NCI-H146 (cell line): ENCODE measurements around the gene AFM.
"Not testable (repeated sequence)": the region's sequence is repeated elsewhere in the genome, so short reads cannot be mapped to it uniquely, and the experiment has no call there.

Experiments
- DNase-seq: peaks from one replicate; lab custom pipeline; 2025; lab: John Stamatoyannopoulos, UW

Gene AFM

GRCh38 chr4:73505567-73505966, 24.0 kb downstream of the AFM start:
- no peak for DNase-seq

DNA sequence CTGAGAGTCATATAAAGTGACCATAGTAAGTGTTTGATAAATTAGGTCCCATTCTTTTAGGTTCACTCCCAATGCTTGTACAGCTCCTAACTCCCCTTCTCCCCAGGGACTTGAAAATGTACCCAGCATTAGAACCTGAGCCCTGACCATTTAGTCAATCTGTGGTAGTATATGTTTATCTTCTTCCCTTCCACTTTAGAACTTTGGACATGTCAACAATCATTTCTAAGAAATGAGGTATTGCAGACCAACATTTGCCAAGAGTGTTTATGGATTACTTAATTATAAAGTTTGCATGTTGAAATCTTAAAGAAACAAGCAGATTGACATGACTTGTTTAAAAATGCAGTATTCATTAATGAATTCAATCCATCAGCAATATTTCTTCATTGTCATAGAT, 26.0 kb downstream of the AFM start:
- DNase-seq: no peak

DNA sequence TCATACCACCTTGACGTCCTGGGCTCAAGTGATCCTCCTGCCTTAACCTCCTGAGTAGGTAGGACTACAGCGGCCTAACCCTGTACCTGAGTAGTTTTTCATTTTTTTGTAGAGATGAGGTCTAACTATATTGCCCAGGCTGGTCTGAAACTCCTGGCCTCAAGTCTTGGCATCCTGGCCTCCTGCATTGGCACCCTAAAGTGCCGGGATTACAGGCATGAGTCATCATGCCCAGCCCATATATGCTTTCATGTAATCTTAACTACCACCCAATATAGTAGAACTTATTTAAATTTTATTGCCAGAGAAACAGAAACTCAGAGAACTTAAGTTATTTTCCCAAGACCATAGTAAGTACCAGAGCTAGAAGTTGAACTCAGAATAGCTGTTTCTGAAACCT, 27.1 kb downstream of the AFM start:
- no peak for DNase-seq

DNA sequence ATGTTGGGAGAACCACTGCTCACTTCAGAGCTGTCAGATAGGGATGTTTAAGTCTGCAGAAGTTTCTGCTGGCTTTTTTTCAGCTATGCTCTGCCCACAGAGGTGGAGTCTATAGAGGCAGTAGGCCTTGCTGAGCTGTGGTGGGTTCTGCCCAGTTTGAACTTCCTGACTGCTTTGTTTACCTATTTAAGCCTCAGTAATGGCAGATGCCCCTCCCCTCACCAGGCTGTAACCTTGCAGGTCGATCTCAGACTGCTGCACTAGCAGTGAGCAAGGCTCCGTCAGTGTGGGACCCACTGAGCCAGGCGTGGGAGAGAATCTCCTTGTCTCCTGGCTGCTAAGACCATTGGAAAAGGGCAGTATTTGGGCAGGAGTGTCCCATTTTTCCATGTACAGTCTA, 36.8 kb downstream of the AFM start:
- DNase-seq: no peak

- peak; percentile 1 for DNase-seq
Measured at GRCh38 chr4:73520821-73521220, 39.3 kb downstream of the AFM start.

DNA sequence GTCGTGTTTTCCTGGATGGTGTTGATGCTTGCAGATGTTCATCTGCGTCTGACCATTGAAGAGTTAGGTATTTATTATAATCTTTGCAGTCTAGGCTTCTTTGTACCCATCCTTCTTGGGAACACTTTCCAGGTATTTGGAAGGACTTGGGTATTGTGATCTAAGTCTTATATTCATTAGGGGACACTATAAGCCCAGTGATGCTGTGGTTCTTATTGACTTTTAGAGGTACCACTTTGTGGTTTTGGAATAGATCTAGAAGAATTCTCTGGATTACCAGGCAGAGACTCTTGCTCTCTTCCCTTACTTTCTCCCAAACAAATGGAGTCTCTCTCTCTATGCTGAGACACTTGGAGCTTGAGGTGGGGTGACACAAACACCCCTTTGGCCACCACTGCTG, 41.6 kb downstream of the AFM start:
- DNase-seq: no peak

DNA sequence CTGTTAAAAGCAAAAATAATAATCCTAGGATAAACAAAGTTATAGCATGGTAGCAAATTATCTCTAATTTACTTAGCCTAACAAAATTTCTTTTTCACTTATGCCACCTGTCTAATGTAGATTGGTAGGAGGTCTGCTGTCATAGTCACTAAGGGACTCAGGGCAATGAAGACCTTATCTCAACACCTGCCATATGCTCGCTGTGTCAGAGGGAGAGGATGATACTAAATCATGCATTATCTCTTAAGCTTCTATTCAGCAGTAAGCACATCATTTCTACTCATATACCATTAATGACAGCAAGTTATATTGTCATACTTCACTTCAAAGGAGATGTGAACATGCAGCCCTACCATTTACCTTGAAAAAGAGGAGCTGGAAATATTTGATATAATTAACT, 44.1 kb downstream of the AFM start:
- peak; percentile 86 for DNase-seq

DNA sequence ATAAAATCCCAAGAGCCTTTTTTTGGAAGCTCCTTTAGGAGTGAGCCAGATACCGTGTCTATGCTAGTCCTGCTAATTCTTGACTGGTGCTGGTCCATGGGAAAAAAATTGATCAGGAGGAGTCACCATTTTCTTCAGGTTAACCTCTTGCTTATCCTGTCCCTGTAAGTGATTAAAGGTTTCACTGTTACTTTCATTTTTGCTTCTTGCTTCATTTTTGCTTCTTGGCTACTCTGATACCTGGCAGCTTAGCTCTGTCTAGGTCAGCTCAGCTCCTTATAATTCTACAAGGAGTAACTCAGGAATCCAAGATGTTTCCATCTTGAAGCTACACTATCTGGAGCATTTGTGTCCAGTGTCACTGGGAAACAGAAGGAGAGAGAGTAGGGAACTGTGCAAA, 45.7 kb downstream of the AFM start:
- DNase-seq: no peak

GRCh38 chr4:73528171-73528570, 46.6 kb downstream of the AFM start:
- no peak for DNase-seq

DNA sequence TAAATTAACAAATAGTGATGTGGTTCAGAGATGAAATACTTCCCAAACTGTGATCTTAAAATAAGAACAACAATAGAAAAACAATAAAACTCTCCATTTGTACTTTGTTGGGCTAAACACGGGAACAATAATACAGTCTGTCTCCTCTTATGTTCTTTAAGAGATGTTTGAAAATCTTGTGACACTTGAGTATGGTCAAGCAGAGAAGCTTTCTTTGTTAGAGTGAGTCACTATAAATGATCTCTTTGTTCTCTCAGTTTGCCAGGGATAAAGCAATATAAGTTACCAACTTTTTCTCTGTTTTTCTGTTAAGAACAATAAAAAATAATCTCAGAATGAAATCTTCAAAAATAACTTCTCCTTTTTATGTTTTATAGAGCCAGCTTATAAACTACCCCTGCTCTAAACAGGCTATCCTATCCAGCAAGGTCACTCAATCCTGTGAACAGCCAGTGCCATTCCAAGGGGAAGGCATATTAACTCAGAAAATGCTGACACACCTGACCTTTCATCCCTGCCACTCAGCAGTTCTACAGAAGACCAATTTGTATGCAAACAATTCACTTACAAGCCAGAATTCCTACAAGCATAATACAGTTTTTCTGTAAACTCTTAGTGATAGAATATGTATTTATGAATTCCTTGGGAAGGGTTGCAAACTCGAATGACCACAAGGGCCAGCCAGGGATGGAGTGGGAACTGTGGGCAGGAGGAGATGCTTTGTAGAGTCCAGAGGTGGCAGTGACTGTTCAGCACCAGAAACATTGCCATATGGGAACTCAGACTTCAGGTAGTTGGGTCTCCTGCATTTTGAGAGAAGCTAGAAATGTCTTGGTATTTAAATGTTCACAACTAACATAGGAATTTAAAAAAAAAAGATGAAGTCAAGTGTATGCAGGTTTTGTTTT, 52.2 kb downstream of the AFM start:
- DNase-seq: no peak

GRCh38 chr4:73538162-73538561, 56.6 kb downstream of the AFM start:
- no peak for DNase-seq

GRCh38 chr4:73539386-73539785, 57.8 kb downstream of the AFM start:
- no peak for DNase-seq

- no peak for DNase-seq
Measured at GRCh38 chr4:73540826-73541225, 59.3 kb downstream of the AFM start.

GRCh38 chr4:73541251-73541650, 59.7 kb downstream of the AFM start:
- DNase-seq: no peak

DNA sequence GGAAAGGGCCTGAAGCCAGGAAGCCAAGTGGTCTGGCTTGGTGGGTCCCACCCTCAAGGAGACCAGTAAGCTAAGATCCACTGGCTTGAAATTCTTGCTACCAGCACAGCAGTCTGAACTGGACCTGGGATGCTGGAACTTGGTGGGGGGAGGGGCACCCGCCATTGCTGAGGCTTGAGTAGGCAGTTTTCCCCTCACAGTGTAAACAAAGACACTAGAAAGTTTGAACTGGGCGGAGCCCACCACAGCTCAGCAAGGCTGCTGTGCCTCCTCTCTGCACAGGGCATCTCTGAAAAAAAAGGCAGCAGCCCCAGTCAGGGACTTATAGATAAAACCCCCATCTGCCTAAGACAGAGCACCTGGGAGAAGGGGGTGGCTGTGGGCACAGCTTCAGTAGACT, 63.1 kb downstream of the AFM start:
- no peak for DNase-seq

DNA sequence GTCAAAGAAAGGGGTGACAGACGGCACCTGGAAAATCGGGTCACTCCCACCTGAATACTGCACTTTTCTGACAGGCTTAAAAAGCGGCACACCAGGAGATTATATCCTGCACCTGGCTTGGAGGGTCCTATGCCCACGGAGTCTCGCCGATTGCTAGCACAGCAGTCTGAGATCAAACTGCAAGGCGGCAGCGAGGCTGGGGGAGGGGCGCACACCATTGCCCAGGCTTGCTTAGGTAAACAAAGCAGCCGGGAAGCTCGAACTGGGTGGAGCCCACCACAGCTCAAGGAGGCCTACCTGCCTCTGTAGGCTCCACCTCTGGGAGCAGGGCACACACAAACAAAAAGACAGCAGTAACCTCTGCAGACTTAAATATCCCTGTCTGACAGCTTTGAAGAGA, 69.3 kb downstream of the AFM start:
- not testable (repeated sequence) for DNase-seq
